NCI-H69 (cell line): ENCODE results near the gene IFFO2.
A peak's percentile ranks its signal among the peaks of the same experiment; 100 is the strongest.

ENCODE experiments used
- DNase-seq: peaks from one replicate; lab custom pipeline; 2025; lab: John Stamatoyannopoulos, UW

Gene IFFO2

DNA sequence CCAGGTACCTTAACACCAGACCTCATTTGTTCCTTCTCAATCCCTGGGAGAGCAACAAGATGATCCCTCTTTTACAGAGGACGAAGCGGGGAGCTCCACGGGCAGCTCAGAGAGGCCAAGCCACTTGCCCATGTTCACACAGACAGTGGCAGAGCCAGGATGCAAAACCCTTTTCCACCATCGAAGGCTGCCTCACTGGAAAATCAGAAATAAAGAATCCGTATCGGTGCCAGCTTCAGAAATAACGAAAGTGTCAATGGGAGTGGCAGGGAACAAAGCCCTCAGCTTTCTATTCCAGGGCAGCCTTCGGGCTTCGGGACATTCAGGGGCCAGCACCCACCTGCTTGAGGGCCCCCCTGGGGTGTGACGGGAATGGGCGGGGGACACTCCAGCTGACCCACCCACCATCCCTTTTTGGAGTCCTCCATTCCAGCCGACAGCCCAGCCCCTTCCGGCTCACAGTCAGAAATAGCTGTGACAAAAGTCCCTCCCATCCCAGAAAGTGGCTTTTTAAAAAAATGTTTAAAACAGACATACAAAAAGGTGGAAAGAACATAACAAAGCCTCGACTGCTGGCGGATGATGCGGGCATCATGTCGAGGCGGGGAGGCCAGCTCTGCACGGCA, 6.0 kb downstream of the IFFO2 start:
- no peak for DNase-seq

DNA sequence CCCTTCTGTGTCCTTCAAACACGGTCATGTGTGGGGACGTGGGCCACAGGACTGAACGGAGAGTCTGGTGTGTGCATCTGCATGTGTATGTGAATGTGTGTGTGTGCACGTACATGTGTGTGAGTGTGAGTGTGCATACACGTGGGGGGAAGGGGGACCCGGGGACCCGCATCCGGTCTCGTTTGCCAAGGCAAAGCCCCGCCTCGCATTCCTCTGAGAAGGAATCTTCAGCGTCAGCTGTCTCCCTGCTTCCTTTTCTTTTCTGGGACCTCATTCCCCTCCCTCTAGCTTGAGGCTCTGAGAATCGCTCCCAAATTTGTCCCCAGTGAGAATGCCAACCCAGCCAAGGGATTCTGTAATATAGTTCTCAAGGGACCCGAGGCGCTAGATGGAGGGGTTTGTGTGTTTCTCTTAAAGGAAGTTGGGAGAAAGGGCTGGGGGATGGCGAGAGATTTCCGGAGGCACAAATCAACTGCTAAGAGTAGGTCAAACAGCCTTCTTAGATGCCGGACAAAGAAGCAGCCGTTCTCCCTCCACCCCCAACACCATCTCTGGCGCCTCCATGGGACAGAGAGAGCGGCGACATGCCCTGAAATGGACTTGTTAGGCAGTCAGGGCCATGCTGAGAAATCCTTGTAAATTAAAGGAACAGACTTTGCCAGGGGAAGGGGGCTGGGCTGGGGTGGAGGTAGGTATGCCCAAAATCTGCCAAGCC, 6.6 kb downstream of the IFFO2 start:
- no peak for DNase-seq

DNA sequence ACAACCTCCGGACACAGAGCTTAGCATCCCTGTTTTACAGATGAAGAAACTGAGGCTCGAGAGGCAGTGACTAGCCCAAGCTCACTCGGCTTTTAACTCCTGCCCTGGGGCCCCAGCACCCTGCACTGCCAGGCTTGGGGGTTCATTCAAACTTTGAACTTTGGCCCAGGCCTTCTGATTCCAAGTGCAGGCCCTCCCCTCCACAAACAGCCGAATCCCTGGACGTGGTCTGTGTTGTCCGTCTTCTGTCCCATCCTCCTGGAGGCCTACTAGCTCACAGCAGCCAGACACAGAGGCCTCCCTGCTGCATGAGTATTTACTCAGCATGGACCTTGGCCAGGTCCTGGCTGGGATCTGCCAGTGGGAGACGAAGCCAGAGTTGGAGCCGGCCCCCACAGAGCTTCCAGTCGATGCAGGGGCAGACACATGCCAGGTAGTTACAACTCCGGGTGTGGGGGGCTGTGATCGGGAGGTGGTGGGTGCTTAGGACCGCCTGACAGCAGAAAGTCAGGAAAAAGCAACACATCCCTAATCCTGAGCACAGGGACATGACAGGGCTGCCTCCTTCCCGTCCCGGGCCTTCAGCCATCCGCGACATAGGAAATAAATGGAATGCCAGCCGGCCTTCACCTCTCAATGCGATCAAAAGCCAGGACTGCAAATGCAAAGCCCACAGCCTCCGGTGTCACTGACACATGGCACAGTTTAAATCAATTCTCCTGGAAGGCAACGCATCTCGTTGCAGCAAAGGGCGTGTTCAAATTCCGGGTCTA, 7.4 kb downstream of the IFFO2 start:
- DNase-seq = no peak

DNA sequence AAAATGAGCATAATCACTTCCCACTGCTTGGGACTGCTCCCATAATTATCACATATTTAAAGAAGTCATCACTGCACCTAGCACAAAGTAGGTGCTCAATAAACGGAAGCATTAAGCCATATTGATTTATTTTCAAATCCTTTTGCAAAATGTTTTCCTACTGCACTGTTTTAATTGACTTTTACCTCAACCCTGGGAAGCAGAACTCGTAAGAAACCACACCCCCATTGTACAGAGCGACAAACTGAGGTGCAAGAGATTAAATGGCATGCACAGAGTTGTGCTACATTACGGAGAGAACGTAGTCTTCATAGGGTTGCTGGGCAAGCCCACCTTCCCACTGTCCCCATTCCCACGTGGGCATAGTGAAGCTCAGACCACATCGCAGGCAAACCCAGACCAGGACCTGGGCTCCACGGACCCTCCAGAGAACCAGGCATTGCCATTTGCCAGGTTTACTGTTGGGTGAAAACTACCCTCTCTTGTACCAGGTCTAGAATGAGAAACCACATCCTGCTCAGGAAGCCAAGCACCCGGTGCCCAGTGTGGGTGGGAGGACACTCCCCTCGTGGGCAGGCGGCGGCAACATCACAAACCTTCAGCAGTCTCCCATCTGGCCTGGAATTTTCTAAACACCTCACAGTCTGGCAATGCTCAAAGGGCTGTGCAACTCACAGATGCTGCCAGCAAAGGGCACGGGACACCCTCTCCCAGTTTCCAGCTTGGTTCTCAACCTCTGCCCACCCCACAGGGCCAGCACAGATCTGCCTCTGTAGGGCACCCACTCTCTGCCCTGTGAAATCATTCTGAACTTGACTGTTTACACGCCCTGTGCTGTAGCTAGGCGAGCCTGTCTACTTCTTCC, 8.2 kb downstream of the IFFO2 start:
- DNase-seq = no peak

DNA sequence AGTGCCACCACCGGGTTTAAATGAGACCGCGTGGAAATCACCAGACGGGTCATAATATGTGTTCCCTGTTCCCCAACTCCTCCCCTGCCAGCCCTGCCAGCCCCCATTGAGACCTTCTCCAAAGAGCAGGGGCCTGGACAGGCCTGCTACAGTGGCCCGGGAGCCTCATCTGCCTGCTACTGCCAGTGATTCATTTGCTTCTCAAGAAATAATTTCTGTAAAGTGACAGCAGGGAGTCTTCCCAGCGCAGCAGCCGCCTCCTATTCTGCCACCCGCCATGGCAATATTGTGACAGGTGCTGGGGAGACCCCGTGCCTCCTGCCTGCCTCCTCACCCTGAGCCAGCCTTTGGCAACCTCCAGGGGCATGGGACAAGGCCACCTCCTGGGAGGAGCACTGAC, 8.9 kb downstream of the IFFO2 start:
- DNase-seq = peak; percentile 7

DNA sequence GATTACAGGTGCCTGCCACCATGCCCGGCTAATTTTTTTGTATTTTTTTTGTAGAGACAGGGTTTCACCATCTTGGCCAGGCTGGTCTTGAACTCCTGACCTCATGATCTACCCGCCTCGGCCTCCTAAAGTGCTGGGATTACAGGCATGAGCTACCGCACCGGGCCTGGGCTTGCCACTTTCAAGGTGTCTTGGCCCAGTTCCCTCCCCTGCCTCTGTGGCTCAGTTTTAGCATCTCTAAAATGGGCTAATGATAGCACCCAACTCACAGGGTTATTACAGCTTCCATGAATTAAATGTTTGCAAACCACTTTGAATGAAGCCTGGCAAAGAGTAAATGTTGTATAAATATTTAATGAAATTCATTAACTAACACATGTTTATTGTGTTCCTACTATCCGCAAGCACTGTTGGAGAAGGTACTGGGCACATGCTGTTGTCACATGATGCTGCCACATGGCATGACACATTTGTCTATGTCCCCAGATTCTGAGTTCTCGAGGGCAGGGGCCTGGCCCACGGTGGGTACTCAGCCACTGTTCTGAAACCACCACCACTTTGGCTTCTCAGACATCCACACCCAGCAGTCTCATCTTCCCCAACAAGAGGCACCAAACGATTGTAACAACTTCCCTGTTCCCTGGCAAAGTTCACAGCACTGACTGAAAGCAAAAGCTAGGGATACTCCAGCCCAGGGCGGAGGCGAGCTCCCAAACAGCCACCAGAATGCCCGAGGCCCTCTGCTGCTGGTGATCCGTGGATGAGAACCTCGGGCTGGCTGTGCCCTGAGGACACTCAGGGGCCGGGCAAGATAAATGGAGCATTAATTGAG, 9.7 kb downstream of the IFFO2 start:
- no peak for DNase-seq

DNA sequence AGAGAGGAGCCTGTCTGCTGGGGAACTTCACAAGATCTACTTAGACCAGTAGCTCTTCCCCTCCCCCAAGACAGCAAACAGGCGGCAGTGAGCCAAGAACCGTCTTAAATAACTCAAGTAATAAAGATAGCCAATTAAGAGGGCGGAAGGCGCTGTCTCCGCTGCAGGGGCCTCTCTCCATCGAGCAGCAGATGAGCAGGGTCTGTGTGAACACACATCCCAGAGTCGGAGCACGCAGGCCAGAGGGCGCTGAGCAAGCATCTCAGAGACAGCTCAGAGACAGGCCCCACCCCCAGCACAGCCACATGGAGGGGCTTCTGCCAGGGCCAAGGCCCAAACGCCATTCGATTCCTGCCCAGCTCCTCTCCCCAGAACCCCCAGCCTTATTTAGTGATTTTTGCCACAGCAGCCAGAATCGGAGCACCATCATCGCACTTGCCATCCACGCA, 11.1 kb downstream of the IFFO2 start:
- DNase-seq = peak; percentile 70

DNA sequence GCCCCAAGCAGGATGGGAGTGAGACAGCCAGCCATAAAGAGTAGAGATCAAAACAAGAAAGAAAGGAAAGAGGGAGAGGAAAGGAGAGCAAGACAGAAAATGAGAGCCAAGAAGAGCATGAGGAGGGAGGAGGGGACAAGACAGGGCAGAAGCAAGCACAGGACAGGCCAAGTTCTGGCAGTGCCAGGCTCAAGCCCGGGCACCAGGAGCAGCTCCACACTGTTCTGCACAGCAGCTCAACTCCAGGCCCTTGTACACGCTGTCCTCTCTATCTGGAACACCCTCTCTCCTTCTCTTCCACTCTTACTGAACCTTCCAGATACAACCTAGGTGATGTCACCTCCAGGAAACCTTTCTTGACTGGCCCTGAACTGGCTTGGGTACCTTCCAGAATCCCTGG, 11.7 kb downstream of the IFFO2 start:
- DNase-seq = no peak

DNA sequence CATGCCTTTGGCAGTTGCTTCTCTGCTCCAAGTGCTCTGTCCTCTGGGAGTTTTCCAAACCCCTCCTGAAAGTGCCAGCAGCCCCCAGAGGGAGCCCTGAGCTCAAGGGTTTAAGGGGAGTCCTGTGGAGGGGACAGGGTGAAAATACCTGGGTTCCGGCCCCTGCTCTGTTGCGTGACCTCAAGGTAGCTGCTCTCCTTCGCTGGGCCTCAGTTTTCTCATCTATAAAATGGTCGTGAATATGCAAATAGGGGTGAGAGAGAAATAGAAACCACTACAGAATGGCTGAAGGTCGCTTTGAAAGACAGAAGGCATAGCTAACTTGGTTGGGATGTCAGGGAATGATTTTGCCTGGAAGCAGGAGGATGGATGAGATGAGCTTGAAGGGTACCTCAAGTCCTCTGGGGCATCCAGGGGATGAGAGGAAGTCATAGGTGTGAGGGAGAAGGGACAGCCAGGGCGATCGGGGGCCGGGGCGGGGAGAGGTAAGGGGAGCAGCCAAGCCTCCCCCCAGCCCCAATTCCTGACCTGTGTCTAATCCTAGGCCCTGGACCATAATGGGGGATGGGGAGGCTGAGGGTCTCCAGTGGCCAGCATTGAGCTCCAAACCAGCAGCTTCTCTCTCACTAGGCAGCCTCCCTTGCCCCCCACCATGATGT, 12.4 kb downstream of the IFFO2 start:
- DNase-seq = no peak

DNA sequence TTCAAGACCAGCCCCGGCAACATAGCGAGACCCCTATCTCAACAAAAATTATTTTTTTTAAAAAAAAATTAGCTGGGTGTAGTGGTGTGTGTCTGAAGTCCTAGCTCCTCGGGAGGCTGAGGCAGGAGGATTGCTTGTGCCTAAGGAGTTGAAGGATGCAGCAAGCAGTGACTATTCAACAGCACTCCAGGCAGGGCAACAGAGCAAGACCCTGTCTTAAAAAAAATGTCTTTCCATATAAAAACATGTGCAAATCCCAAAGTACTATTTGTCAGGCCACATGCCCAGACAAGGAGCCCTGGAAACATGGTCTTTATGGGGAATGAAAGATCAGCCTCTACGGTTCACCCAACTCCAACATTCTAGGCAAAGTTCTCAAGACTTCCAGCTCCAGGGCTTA, 13.3 kb downstream of the IFFO2 start:
- no peak for DNase-seq

DNA sequence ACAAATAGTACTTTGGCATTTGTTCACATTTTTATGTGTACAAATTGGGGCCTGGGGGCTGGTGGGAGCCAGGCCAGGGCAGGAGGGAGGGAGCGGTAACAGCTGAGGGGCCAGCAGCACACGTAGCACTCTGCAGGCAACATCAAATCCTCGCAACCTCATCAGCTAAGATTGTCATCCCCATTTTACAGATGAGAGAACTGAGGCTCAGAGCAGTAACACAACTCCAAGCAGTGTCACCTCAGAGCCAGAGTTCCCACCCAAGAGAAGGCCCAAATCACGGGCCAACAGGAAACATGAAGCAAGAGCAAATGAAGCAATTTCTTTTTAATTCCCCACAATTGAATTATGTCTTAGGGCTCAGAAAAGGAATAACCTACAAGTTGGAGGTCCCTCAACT, 14.1 kb downstream of the IFFO2 start:
- DNase-seq = no peak

DNA sequence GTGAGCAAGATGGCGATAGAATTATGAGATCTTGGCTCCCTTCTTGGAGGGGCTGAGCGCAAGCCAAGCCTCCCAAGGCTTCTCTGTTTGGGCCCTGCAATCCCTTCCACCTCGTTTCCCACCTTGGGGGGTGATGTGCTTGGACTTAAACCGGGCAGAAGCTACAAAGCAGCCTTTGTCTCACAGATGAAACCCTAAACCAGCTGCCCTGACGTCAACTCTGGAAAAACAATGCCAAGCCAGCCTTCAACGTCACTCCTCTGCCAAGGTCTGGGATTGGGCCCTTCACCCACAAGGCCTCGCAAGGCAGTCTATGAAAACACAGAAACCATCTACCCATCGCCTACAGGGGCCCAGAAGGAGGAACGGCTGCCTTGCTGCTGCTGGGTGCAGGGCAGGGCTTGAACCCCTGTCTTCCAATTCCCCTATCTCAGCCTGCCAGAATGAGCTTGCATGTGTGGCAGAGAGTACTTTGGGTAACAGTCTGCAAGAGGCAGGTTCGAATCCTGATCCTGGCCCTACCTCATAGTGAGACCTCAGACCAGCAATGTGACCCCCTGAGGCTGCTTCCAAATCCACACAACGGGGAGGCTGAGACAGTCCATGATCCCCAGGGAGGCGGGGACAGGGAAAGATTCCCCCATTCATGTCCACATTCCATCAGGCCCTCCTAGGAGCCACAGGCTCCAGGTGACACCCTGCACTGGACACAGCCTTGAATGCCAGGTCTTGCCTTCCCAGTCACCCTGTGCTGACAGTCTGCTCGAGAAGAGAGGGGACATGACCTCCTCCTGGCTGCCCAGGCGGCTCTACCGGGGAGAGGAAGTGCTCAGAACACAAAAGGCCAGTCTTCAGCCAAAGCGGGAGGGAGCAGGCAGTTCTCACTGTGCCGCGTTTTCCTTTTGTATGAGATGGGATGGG, 15.0 kb downstream of the IFFO2 start:
- peak; percentile 46 for DNase-seq

DNA sequence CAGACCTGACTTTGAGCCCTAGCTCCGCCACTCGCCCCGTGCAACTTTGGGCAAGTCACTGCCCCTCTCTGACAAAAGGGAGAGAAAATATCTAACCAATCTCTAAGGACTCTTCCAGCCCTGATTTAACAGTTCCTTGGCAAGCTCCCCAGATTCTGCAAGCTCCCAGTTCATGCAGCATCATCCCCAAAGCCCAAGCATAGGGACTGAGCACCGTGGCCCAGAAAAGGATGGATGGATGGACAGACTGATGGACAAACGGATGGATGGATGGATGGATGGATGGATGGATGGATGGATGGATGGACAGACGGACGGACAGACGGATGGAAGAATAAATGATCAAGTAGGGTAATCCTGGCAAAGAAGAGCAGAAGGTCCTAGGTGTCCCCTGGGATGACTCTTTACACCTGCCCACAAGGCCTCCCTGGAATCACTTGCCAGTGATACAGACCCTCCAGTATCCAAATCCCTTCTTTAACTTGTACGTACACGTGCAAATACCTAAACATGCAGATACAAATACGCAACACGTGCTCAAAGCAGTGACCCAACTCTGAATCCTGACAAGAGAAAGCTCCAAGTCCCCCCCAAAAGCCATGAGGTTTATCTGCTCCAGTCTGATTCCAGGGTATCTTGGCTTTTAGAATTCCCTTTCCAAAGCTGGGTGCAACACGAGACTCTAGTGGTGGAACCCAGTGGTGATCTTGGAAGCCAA, 16.0 kb downstream of the IFFO2 start:
- no peak for DNase-seq

DNA sequence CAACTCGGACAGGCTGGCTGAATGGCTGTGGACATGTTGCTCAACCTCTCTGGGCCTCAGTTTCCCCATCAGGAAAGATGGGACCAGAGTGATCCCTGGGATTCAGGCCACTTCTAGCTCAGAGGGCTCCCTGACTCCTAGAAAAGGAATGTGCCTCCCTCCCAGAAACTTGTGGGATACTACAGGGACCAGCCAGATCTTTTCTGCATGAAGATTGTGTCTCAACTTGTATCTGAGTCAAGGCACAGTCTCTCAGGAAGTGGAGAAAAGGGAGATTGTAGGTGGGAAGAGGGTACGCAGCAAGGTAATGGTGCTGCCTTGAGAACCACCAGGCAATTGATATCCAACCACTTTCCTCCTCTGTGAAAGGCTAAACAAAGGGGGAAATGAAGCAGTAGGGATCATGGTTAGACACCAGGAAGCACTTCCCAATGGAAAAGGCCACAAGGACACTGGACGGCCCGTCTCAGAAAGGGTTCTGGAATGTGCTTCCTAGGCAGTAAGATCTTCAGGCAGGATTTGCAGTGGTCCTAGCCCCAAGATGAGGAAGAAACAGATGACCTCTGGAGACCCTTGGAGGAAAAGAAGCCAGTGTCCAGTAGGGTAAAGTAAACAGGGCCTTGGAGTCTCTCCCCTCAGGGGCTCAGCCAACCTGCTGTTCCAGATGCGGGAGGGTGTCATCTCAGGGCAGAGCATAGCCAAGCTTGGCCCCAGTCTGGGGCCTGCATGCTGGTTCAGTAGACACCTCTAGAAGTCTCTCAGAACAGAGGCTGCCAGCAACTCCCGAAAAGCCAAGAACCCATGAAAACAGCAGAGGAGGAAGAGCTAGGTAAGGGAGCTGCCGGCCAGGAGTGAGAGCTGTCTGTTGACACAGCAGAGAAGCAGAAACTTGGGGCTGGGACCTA, 16.8 kb downstream of the IFFO2 start:
- DNase-seq = no peak

DNA sequence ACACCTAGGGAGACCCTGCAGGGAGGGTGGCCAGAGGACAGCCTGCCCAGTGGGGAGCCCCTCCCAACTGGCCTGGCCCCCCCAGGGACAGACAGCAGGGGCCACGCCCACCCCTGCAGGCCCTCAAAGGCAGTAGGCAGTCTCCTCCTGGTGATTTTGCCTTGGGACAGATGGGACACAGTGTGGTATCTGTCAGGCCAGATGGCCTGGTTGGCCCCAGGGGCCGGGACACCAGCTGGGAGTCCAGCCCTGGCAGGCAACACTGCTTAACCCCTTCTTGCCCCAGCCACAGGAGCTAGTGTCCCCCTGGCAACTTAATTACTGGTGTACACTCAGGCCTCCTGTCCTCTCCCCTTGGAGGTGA, 17.8 kb downstream of the IFFO2 start:
- peak; percentile 67 for DNase-seq

DNA sequence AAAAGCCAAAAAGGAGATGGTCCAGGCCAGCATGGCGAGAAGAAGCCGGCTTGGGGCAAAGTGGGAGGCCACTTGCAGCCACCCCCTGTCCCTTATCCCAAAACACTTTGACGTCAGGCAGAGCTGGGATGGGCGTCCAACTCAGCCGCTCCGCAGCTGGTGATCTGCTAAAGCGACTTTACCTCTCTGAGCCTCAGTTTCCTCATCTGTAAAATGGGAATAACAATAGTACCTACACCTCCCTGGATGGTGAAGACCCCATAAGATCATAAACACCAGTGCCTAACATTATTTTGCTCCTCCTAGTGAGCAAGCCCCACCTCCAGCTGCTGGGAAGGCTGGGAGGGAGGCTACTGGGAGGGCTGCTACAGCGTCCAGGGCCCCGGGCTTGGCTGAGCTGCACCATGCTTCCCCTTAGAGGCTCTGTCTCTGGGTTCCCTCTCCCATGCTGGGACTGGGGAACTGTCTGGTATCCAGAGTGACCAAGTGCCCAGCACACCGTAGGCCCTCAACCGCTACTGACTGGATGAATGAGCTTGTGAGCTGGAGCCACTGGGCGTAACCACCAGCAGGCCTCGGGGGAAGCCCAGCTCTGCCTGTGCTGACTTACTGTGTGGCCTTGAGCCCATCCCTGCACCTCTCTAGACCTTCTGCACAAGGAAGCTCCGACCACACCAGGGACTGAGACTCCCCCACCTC, 18.3 kb downstream of the IFFO2 start:
- DNase-seq = peak; percentile 61

DNA sequence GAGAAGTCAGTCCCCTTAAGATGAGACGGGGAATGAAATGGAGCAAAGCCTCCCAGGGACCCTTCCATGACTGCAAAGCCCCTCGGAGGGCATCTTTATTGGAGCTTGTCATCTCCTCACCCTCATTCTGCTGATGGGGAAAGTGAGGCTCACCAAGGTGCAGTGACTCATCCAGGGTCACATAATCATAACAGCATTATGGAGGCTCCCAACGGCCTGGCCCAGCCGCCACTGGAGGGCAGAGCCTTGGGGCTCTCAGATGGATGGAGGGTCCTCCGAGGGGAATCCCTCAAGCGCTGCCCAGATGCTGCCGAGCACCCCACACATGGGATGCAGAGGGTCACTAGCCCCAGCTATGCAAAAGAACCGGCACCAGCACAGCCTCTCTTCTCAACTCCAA, 18.9 kb downstream of the IFFO2 start:
- DNase-seq = no peak
